GM10847 (cell line): ENCODE results near the gene TTYH1.

Source experiments
- POLR2A ChIP-seq: IDR thresholded peaks from 2 replicates; pipeline ENCODE4 v1.6.1; 2011; ENCODE audit not compliant: insufficient read length; ENCODE audit errors: extremely low read depth

The TTYH1 gene

GRCh38 chr19:54462047-54462654 lies 46.9 kb downstream of the TTYH1 start:
- TF ChIP-seq POLR2A: no peak

- no peak for TF ChIP-seq POLR2A
These were observed 47.6 kb downstream of the TTYH1 start for GRCh38 chr19:54462655-54463530.

- peak; percentile 83 for TF ChIP-seq POLR2A
These were observed 48.3 kb downstream of the TTYH1 start, which contains the start of gene LENG9 for GRCh38 chr19:54463531-54464043. LENG9 (minus strand) TSS chr19:54463778; CDS start chr19:54463526, 252 bp downstream.

- no peak for TF ChIP-seq POLR2A
These were observed 48.9 kb downstream of the TTYH1 start for GRCh38 chr19:54464044-54464629.

GRCh38 chr19:54464630-54465425 lies 49.6 kb downstream of the TTYH1 start:
- peak; percentile 63 for TF ChIP-seq POLR2A

GRCh38 chr19:54465426-54466109 lies 50.3 kb downstream of the TTYH1 start:
- TF ChIP-seq POLR2A: no peak

GRCh38 chr19:54469496-54469934 lies 54.3 kb downstream of the TTYH1 start:
- no peak for TF ChIP-seq POLR2A

- no peak for TF ChIP-seq POLR2A
These were observed 55.1 kb downstream of the TTYH1 start for GRCh38 chr19:54470276-54470887.

GRCh38 chr19:54470991-54471782 lies 55.9 kb downstream of the TTYH1 start:
- TF ChIP-seq POLR2A: no peak

- no peak for TF ChIP-seq POLR2A
These were observed 58.0 kb downstream of the TTYH1 start, which contains the start of gene CDC42EP5 for GRCh38 chr19:54473071-54473891. CDC42EP5 (minus strand) TSS chr19:54473296; CDS start chr19:54465547, 7,749 bp downstream.

GRCh38 chr19:54473892-54474372 lies 58.7 kb downstream of the TTYH1 start:
- no peak for TF ChIP-seq POLR2A

GRCh38 chr19:54475706-54476105 lies 60.4 kb downstream of the TTYH1 start:
- no peak for TF ChIP-seq POLR2A
